ENCODE measurements around the gene MAP4K2. TPM values are rescaled to one million over a fixed set of nuclear protein-coding genes. Genes with fewer than 3 reads are reported as not detected.

Gene MAP4K2
- polyA plus RNA-seq, 1 of the 3 experiments (the other 2 are of a cell fraction): 20.0 TPM

GRCh38 chr11:64743591-64744543 lies 59.1 kb downstream of the MAP4K2 start, which contains the start of gene RASGRP2:
RASGRP2 (minus strand) TSS chr11:64744142; CDS start chr11:64742866, 1,276 bp downstream.
- peak within 1 kb of the TSS; percentile 50 to 56 for H3K4me3 ChIP-seq (ENCODE audit: low read depth in 2 of 2, low read length in 1 of 2)
- ChIA-PET POLR2A (interaction anchor here (0.7 kb wide), 1 partner anchor 91 kb away, joined by 3 read pairs; no protein-coding TSS in a partner anchor), CTCF (interaction anchor here (0.6 to 4.2 kb wide), 36 partner anchors 10 to 1325 kb away, joined by 3 to 48 read pairs (median 5); partner anchors contain the start of genes NRXN2 and PYGM)
- H3K79me2 ChIP-seq (ENCODE audit: insufficient read depth): no peaks in the 10 kb centered on the region
- WGBS (ENCODE audit: low lambda C conversion rate): 4% methylated on average over 28 of the region's 57 CpGs
- H3K9me2 ChIP-seq: no peaks in the 10 kb centered on the region
- TF ChIP-seq ELF1 (IDR thresholded peaks at IDR 0.05) (no peak), RAD21 (IDR thresholded peaks at IDR 0.05; ENCODE audit: low read length) (peak; percentile 25), MXI1 (IDR thresholded peaks at IDR 0.05; ENCODE audit: low read depth, low read length) (peak; percentile 85; the same call in 1 of the 2 replicates), FOXM1 (IDR thresholded peaks at IDR 0.05; ENCODE audit: low read depth) (no peak), CTCF (IDR thresholded peaks at IDR 0.05) (peak; percentile 75), PBX3 (IDR thresholded peaks at IDR 0.05) (no peak)
- peaks cover 8% of the 10 kb centered on the region; the same call in 1 of the 2 replicates for H3K27me3 ChIP-seq (ENCODE audit: insufficient read depth)
- H3K4me1 ChIP-seq (ENCODE audit: control insufficient read depth in 1 of 2, insufficient read depth in 2 of 2, low read depth in 1 of 2, low read length in 1 of 2): peaks cover 16 to 17% of the 10 kb centered on the region in 2 experiments; a peak in 2 of 4 replicates
- H4K20me1 ChIP-seq (ENCODE audit: insufficient read depth): peaks cover 2% of the 10 kb centered on the region; the same call in 1 of the 2 replicates
- H3K9me3 ChIP-seq: no peaks in the 10 kb centered on the region
- DNase-seq: peak; percentile 84
- H3K4me2 ChIP-seq: peak within 1 kb of the TSS; percentile 80
- peak within 1 kb of the TSS in 1 of 2 experiments; percentile 70; a peak in 1 of 4 replicates for H3K27ac ChIP-seq (ENCODE audit: low read depth in 2 of 2, low read length in 1 of 2)
- H3K9ac ChIP-seq: peak within 1 kb of the TSS; percentile 39; the same call in 1 of the 2 replicates
- H3F3A ChIP-seq (replicated peaks; ENCODE audit: insufficient read depth): peaks cover 17% of the 10 kb centered on the region
- no peaks in the 10 kb centered on the region for H3K36me3 ChIP-seq (replicated peaks in 1 of 2; ENCODE audit: control insufficient read depth in 1 of 2, insufficient read depth in 2 of 2, low read length in 1 of 2)
- H2AFZ ChIP-seq (ENCODE audit: low read depth): peak within 1 kb of the TSS; percentile 30; the same call in 1 of the 2 replicates

- WGBS (ENCODE audit: low lambda C conversion rate): 0% methylated on average over 11 of the region's 58 CpGs
- peak overlapping the region; percentile 79 for H3K4me2 ChIP-seq
- H3K9me3 ChIP-seq: no peaks in the 10 kb centered on the region
- H2AFZ ChIP-seq (ENCODE audit: low read depth): no peak overlapping the region
- peak; percentile 93 for DNase-seq
- no peaks in the 10 kb centered on the region for H3K36me3 ChIP-seq (replicated peaks in 1 of 2; ENCODE audit: control insufficient read depth in 1 of 2, insufficient read depth in 2 of 2, low read length in 1 of 2)
- no peak overlapping the region for H3K9ac ChIP-seq
- peaks cover 16 to 17% of the 10 kb centered on the region in 2 experiments; a peak in 2 of 4 replicates for H3K4me1 ChIP-seq (ENCODE audit: control insufficient read depth in 1 of 2, insufficient read depth in 2 of 2, low read depth in 1 of 2, low read length in 1 of 2)
- CTCF ChIA-PET: interaction anchor here (0.6 to 4.2 kb wide), 35 partner anchors 8 to 1325 kb away, joined by 3 to 48 read pairs (median 5); partner anchors contain the start of genes NRXN2 and PYGM
- H3K79me2 ChIP-seq (ENCODE audit: insufficient read depth): no peaks in the 10 kb centered on the region
- H3K27me3 ChIP-seq (ENCODE audit: insufficient read depth): peaks cover 8% of the 10 kb centered on the region; the same call in 1 of the 2 replicates
- no peak overlapping the region for H3K27ac ChIP-seq (ENCODE audit: low read depth in 2 of 2, low read length in 1 of 2)
- peak overlapping the region; percentile 49 to 50 for H3K4me3 ChIP-seq (ENCODE audit: low read depth in 2 of 2, low read length in 1 of 2)
- peaks cover 9% of the 10 kb centered on the region for H3F3A ChIP-seq (replicated peaks; ENCODE audit: insufficient read depth)
- TF ChIP-seq ZBTB33 (IDR thresholded peaks at IDR 0.05; ENCODE audit: borderline replicate concordance, low read depth): no peak
- no peak for TF ChIP-seq POLR2AphosphoS5 (IDR thresholded peaks at IDR 0.05; ENCODE audit: low read depth, low read length)
- TF ChIP-seq RAD21 (IDR thresholded peaks at IDR 0.05; ENCODE audit: low read length): peak; percentile 50
- peak; percentile 23; the same call in 1 of the 2 replicates for TF ChIP-seq SMC3 (IDR thresholded peaks at IDR 0.05; ENCODE audit: low read depth, low read length)
- peak; percentile 73 for TF ChIP-seq CTCF (IDR thresholded peaks at IDR 0.05)
- TF ChIP-seq PBX3 (IDR thresholded peaks at IDR 0.05): no peak
- H4K20me1 ChIP-seq (ENCODE audit: insufficient read depth): no peaks in the 10 kb centered on the region; the same call in 1 of the 2 replicates
- POLR2A ChIA-PET: no interaction called here
- no peaks in the 10 kb centered on the region for H3K9me2 ChIP-seq
Observed at GRCh38 chr11:64742889-64743590, 60.0 kb downstream of the MAP4K2 start.
